Peyer's patch (tissue), 4 donors: ENCODE results near the gene RSAD1. TPM values are rescaled to one million over a fixed set of nuclear protein-coding genes. Genes with fewer than 3 reads are reported as not detected.

Experiments
- DNase-seq, 3 donors: peaks; one replicate each; pipeline ENCODE4 v3.0.0-alpha.2; 2017 to 2019
- H3K27ac ChIP-seq, 4 donors: fragments of 200-600 bp; sonication (generic); one replicate each; pipeline ENCODE4 v1.5.1; 2016 to 2019
- H3K27me3 ChIP-seq, 2 donors: fragments of 200-600 bp; sonication (generic); one replicate each; pipeline ENCODE4 v1.5.1; 2019
- H3K36me3 ChIP-seq, 3 donors: fragments of 200-600 bp; sonication (generic); one replicate each; pipeline ENCODE4 v1.5.1; 2016 to 2019
- H3K4me1 ChIP-seq, 4 donors: fragments of 200-600 bp; sonication (generic); one replicate each; pipeline ENCODE4 v1.5.1; 2016 to 2019
- H3K4me3 ChIP-seq, 4 donors: fragments of 200-600 bp; sonication (generic); 1 replicate in 3 of 4; 2 replicates in 1 of 4; pipeline ENCODE4 v1.5.1; 2016 to 2019; ENCODE audit warnings: mild to moderate bottlenecking in 1 of 4
- H3K9me3 ChIP-seq, 4 donors: fragments of 200-600 bp; sonication (generic); one replicate each; pipeline ENCODE4 v1.5.1; 2016 to 2019; ENCODE audit warnings: mild to moderate bottlenecking in 1 of 4
- POLR2A ChIP-seq, 2 donors: fragments of 450-650 bp; IDR thresholded peaks; one replicate each; pipeline ENCODE4 v1.5.1; 2017; ENCODE audit warnings: antibody characterized with exemption in 2 of 2, mild to moderate bottlenecking in 2 of 2, moderate library complexity in 2 of 2
- total RNA-seq, 4 donors: library from RNA; depleted of rRNA; stranded (reverse); fragments of >200 nt; gene quantifications; one replicate each; pipeline ENCODE4 v1.1.0, GENCODE V29; 2016
- TF ChIP-seq, protein P1 (sequence below), 6 experiments: fragments of 450-650 bp in 4 of 6; fragments of 200-600 bp in 2 of 6; sonication (generic) in 1 of 6; IDR thresholded peaks; one replicate each; pipeline ENCODE4 v1.5.1; 2017 to 2019; ENCODE audit warnings: antibody characterized with exemption in 6 of 6, mild to moderate bottlenecking in 3 of 6, moderate library complexity in 1 of 6

Gene RSAD1
- total RNA-seq, 4 donors from 2014 or later = 24.3 to 53.4 (median 39.5) TPM

DNA sequence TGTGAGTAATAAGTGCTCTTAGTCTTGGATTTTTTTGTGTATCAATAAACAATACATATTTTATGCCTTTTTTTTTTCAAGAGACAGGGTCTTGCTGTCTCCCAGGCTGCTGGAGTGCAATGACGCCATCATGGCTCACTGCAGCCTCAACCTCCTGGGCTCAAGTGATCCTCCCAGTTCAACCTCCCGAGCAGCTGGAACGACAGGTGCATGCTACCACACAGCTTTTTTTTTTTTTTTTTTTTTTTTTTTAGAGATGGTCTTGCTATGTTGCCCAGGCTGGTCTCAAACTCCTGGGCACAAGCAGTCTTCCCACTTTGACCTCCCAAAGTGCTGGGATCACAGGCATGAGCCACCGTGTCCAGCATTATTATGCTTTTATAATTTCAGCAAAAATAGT lies 39.7 kb upstream of the RSAD1 start:
- no peak for TF ChIP-seq POLR2A (IDR thresholded peaks at IDR 0.05)
- TF ChIP-seq, protein P1, sequence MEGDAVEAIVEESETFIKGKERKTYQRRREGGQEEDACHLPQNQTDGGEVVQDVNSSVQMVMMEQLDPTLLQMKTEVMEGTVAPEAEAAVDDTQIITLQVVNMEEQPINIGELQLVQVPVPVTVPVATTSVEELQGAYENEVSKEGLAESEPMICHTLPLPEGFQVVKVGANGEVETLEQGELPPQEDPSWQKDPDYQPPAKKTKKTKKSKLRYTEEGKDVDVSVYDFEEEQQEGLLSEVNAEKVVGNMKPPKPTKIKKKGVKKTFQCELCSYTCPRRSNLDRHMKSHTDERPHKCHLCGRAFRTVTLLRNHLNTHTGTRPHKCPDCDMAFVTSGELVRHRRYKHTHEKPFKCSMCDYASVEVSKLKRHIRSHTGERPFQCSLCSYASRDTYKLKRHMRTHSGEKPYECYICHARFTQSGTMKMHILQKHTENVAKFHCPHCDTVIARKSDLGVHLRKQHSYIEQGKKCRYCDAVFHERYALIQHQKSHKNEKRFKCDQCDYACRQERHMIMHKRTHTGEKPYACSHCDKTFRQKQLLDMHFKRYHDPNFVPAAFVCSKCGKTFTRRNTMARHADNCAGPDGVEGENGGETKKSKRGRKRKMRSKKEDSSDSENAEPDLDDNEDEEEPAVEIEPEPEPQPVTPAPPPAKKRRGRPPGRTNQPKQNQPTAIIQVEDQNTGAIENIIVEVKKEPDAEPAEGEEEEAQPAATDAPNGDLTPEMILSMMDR (IDR thresholded peaks at IDR 0.05) = no peak
- peaks cover 0 to 14% (median 0%) of the 10 kb centered on the region in 4 donors for H3K4me1 ChIP-seq
- no peaks in the 10 kb centered on the region for H3K9me3 ChIP-seq

DNA sequence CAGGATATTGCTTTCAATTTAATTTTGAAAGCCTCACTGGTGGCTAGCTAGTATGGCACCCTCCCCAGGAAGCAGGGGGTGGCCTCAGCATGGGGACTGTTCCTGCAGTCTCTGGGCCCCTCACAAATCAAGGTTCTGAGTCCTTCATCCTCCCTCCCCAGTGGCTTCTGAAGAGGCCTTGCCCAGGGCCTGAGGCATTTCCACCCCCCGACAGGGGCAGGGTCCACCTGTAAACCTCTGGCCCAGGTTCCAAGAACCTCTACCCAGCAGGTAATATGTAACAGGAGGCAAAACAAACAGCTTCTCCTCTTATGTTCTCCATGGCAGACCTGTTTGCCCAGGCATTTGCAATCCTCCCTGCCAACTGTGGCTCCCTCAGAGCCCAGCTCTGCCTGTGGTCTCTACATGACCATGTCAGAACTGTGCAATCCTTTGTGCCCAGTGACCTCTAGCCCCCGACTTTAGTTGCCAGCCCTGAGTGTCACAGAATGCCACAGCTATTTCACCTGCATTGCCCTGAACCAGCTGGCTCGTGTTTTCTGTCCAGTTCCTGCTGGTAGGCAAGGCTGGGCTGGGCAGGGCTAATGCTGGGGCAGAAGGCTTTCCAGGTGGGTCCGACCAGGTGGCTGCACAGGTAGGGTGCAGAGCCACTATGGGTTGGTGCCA lies 38.4 kb upstream of the RSAD1 start:
- H3K36me3 ChIP-seq = peaks cover 0 to 4% (median 0%) of the 10 kb centered on the region in 3 donors
- no peak overlapping the region for H3K4me3 ChIP-seq
- DNase-seq = peak in 2 of 3 donors; percentile 58 to 73
- H3K27me3 ChIP-seq = no peaks in the 10 kb centered on the region
- TF ChIP-seq, protein P1 (IDR thresholded peaks at IDR 0.05) = no peak
- TF ChIP-seq POLR2A (IDR thresholded peaks at IDR 0.05) = no peak
- peaks cover 0 to 14% (median 0%) of the 10 kb centered on the region in 4 donors for H3K4me1 ChIP-seq
- peak overlapping the region in 2 of 4 donors; percentile 43 to 83 for H3K27ac ChIP-seq
- no peaks in the 10 kb centered on the region for H3K9me3 ChIP-seq

More for the DNA sequence above, 39.7 kb upstream of the RSAD1 start:
- Histone ChIP-seq H3K27me3 (no peaks in the 10 kb centered on the region), H3K27ac (no peak overlapping the region), H3K4me3 (no peak overlapping the region), H3K36me3 (peaks cover 0 to 4% (median 0%) of the 10 kb centered on the region in 3 donors)
- DNase-seq = peak in 1 of 3 donors; percentile 8

DNA sequence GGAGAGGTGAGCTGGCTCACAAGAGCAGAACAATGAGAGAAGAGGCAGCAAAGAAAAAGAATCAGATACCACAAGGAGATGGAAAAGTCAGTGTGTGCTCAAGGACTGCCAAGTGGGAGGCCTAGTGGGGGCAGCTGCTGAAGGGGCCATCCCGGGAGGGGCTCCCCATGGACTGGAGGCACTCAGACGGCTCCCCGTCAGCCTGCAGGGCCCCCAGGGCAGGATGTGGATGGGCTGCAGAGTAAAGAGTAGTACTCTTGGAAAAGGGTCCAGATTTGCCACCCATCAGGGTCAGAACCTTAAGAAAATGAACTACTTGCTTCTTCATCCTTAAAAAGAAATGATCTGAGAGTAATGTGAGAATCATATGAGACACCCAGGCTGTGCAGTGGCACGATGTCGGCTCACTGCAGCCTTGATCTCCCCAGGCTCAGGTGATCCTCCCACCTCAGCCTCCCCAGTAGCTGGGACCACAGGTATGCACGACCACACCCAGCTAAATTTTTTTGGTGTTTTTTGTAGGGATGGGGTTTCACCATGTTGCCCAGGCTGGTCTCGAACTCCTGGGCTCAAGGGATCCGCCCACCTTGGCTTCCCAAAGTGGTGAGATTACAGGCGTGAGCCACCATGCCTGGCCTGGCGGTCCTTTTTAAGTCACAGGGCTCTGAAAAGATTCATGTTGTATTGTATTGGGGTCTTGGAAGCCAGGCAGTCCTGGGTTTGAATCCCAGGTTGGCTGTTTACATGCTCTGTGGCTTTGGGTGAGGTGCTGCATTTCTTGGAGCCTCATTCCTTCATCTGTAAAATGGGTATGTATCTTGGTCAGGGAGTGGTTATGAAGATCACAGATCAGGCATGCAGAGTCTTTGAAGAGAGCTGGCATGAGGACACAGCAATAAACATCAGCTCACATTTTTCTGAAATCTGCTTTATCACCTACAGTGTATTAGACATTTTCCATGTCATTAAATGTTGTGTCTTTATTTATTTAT lies 37.5 kb upstream of the RSAD1 start:
- TF ChIP-seq POLR2A (IDR thresholded peaks at IDR 0.05) = no peak
- TF ChIP-seq, protein P1 (IDR thresholded peaks at IDR 0.05) = no peak
- Histone ChIP-seq H3K4me3 (no peak overlapping the region), H3K27me3 (no peaks in the 10 kb centered on the region), H3K27ac (peak overlapping the region in 2 of 4 donors; percentile 43 to 83), H3K36me3 (peaks cover 0 to 4% (median 0%) of the 10 kb centered on the region in 3 donors), H3K9me3 (no peaks in the 10 kb centered on the region), H3K4me1 (peaks cover 0 to 14% (median 0%) of the 10 kb centered on the region in 4 donors)
- peak in 1 of 3 donors; percentile 23 for DNase-seq

DNA sequence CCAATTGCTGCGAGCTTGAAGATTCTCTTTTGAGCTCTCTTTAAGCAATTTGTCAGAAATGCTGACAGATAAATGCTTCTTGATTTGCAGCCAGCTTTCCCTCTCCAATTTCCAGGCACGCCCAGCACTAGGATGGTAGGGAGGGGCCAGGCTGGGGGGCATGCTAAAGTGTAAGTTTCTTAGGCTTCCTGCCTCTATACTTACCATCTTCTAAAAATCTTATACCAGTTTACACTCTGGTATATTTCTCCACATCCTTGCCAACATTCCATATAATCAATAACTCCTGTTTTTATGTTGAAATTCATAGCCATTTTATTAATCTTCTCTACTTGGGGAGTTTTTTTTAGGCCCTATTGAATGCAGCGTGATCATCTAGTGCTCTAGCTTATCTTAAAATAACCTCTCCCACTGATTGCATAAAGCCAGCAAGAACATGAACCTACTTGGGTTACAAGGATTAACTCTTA lies 35.1 kb upstream of the RSAD1 start:
- Histone ChIP-seq H3K9me3 (no peaks in the 10 kb centered on the region), H3K27ac (no peak overlapping the region), H3K36me3 (no peaks in the 10 kb centered on the region), H3K27me3 (no peaks in the 10 kb centered on the region), H3K4me1 (peaks cover 0 to 17% (median 0%) of the 10 kb centered on the region in 4 donors), H3K4me3 (no peak overlapping the region)
- peak in 1 of 3 donors; percentile 34 for DNase-seq
- TF ChIP-seq, protein P1 (IDR thresholded peaks at IDR 0.05) = no peak
- no peak for TF ChIP-seq POLR2A (IDR thresholded peaks at IDR 0.05)
